Measurements from ENCODE around the gene POLE. TPM values are rescaled to one million over a fixed set of nuclear protein-coding genes. Genes with fewer than 3 reads are reported as not detected.

POLE gene
- total RNA-seq, 1 donor from 2014 or later = 56.7 TPM

GRCh38 chr12:132614029-132614428, 73.1 kb downstream of the POLE start:
- Histone ChIP-seq H3K9me3 (no peaks in the 10 kb centered on the region), H3K27me3 (peaks cover 5% of the 10 kb centered on the region), H3K27ac (no peak overlapping the region), H3K36me3 (no peaks in the 10 kb centered on the region), H3K4me1 (peaks cover 18% of the 10 kb centered on the region), H3K4me3 (no peak overlapping the region)
- intact Hi-C loops (cut with DNase I) = loop anchor here (5.0 to 10.0 kb wide), 2 partner anchors 202 to 459 kb away; no protein-coding TSS in a partner anchor
- TF ChIP-seq POLR2AphosphoS5 (IDR thresholded peaks at IDR 0.05; ENCODE audit: insufficient read depth in 1 of 2, low read depth in 1 of 2) (no peak), CTCF (IDR thresholded peaks at IDR 0.05) (no peak), POLR2A (IDR thresholded peaks at IDR 0.05) (no peak)
- DNase-seq (ENCODE audit: extremely low spot score in 2 of 2) = no peak

GRCh38 chr12:132611620-132612019, 75.5 kb downstream of the POLE start:
- Histone ChIP-seq H3K27ac (no peak overlapping the region), H3K9me3 (no peaks in the 10 kb centered on the region), H3K4me1 (peaks cover 8% of the 10 kb centered on the region), H3K4me3 (no peak overlapping the region), H3K36me3 (no peaks in the 10 kb centered on the region), H3K27me3 (no peaks in the 10 kb centered on the region)
- no peak for TF ChIP-seq CTCF (IDR thresholded peaks at IDR 0.05)
- TF ChIP-seq POLR2A (IDR thresholded peaks at IDR 0.05) = no peak
- TF ChIP-seq POLR2AphosphoS5 (IDR thresholded peaks at IDR 0.05; ENCODE audit: insufficient read depth in 1 of 2, low read depth in 1 of 2) = no peak
- intact Hi-C loops (cut with DNase I) = loop anchor here (5.0 to 10.0 kb wide), 2 partner anchors 199 to 457 kb away; no protein-coding TSS in a partner anchor
- no peak for DNase-seq (ENCODE audit: extremely low spot score in 2 of 2)

GRCh38 chr12:132610866-132611602, 76.1 kb downstream of the POLE start:
- H3K4me1 ChIP-seq = peaks cover 8% of the 10 kb centered on the region
- no peaks in the 10 kb centered on the region for H3K36me3 ChIP-seq
- TF ChIP-seq POLR2A (IDR thresholded peaks at IDR 0.05) (no peak), CTCF (IDR thresholded peaks at IDR 0.05) (no peak), POLR2AphosphoS5 (IDR thresholded peaks at IDR 0.05; ENCODE audit: insufficient read depth in 1 of 2, low read depth in 1 of 2) (no peak)
- intact Hi-C loops (cut with DNase I) = loop anchor here (5.0 to 10.0 kb wide), 2 partner anchors 199 to 456 kb away; no protein-coding TSS in a partner anchor
- no peaks in the 10 kb centered on the region for H3K27me3 ChIP-seq
- no peak overlapping the region for H3K27ac ChIP-seq
- H3K4me3 ChIP-seq = no peak overlapping the region
- H3K9me3 ChIP-seq = no peaks in the 10 kb centered on the region
- no peak for DNase-seq (ENCODE audit: extremely low spot score in 2 of 2)

- no peak within 1 kb of the TSS for H3K27ac ChIP-seq
- H3K36me3 ChIP-seq = no peaks in the 10 kb centered on the region
- H3K27me3 ChIP-seq = no peaks in the 10 kb centered on the region
- H3K9me3 ChIP-seq = no peaks in the 10 kb centered on the region
- H3K4me3 ChIP-seq = no peak within 1 kb of the TSS
- intact Hi-C loops (cut with DNase I) = loop anchor here (5.0 to 10.0 kb wide), 2 partner anchors 198 to 455 kb away; no protein-coding TSS in a partner anchor
- H3K4me1 ChIP-seq = peaks cover 8% of the 10 kb centered on the region
- TF ChIP-seq CTCF (IDR thresholded peaks at IDR 0.05) = no peak
- TF ChIP-seq POLR2A (IDR thresholded peaks at IDR 0.05) = no peak
- no peak for TF ChIP-seq POLR2AphosphoS5 (IDR thresholded peaks at IDR 0.05; ENCODE audit: insufficient read depth in 1 of 2, low read depth in 1 of 2)
- DNase-seq (ENCODE audit: extremely low spot score in 2 of 2) = no peak
These were observed 76.9 kb downstream of the POLE start, which contains the start of gene LRCOL1 for GRCh38 chr12:132610051-132610759. Gene LRCOL1 (minus strand): TSS chr12:132610582. CDS start chr12:132606251, 4,331 bp downstream.

All from vagina (tissue), 2 donors.